Stimulated activated CD8-positive, alpha-beta memory T cell treated with anti-CD3 and anti-CD28 coated beads, Interleukin-7, amount 100 ng/mL, for 48 hours (primary cell): Measurements from ENCODE around the gene GOSR1.
"Not testable (repeated sequence)": the region's sequence is repeated elsewhere in the genome, so short reads cannot be mapped to it uniquely, and the experiment has no call there.

Experiments used
- DNase-seq, 2 donors: peaks; one replicate each; pipeline ENCODE4 v3.0.0-alpha.2; 2020; ENCODE audit warnings: low read depth in 1 of 2; ENCODE audit errors: extremely low read depth in 1 of 2

GOSR1 gene

GRCh38 chr17:30560117-30561026 is 83.2 kb downstream of the GOSR1 start:
- not testable (repeated sequence) for DNase-seq

GRCh38 chr17:30561766-30562165 is 84.6 kb downstream of the GOSR1 start:
- not testable (repeated sequence) for DNase-seq

DNA sequence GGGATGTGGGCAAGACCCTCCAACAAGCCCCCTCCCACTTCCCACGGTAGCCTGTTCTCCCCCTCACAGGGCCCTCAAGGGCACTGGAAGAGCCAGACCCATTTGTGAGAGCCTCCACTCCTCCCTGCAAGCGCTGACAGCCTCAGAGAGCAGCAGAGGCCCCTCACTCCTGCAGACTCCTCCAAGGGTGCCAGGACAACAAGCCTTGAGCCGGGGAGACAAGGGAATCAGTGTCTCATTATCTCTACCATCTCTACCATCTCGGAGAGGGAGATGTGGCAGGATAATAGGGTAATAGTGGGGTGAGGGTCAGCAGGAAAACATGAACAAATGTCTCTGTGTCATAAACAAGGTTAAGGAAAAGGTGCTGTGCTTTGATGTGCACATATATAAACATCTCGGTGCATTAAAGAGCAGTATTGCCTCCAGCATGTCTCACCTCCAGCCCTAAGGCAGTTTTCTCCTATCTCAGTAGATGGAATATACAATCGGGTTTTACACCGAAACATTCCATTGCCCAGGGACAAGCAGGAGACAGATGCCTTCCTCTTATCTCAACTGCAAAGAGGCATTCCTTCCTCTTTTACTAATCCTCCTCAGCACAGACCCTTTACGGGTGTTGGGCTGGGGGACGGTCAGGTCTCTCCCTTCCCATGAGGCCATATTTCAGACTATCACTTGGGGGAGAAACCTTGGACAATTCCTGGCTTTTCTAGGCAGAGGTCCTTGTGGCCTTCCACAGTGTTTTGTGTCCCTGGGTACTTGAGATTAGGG is 86.1 kb downstream of the GOSR1 start:
- not testable (repeated sequence) for DNase-seq

- not testable (repeated sequence) for DNase-seq
Observed at GRCh38 chr17:30563905-30564390, 86.7 kb downstream of the GOSR1 start.

- DNase-seq = not testable (repeated sequence)
Observed at GRCh38 chr17:30564422-30565072, 87.3 kb downstream of the GOSR1 start.

GRCh38 chr17:30565073-30565935 is 88.1 kb downstream of the GOSR1 start:
- no peak for DNase-seq

GRCh38 chr17:30566104-30566503 is 88.9 kb downstream of the GOSR1 start:
- not testable (repeated sequence) for DNase-seq

DNA sequence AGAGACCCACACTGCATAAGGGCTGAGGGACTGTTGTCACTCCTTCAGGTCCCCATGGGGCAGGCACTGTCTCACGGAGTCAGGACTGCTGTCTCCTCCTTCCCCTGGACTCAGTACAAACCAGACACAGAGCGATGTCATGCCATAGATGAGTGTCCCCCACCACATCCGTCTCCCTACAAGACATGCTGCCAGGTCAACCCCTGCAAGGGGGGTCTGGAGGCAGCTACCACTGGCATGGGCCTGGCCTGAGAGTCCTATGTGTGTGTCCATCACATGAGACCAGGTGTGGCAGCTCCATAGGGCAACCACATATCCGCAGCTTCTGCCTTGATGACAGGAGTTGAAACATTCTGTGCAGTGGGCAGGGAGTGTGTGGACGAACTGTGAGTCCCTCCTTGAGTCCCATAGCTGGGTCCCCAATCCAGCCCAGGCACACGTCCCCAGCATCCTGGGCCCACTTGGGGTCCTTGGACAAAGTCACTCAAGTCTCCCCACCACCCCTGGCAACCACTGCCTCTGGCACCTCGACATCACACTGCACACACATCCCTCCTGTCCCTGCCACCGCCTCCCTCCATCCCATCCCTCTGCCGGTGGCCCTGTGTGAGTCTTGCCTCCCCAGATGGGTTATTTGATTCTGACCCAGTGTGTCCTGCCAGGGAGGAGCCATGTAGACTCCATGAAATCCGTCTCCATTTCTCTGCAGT is 89.5 kb downstream of the GOSR1 start:
- DNase-seq = not testable (repeated sequence)

DNA sequence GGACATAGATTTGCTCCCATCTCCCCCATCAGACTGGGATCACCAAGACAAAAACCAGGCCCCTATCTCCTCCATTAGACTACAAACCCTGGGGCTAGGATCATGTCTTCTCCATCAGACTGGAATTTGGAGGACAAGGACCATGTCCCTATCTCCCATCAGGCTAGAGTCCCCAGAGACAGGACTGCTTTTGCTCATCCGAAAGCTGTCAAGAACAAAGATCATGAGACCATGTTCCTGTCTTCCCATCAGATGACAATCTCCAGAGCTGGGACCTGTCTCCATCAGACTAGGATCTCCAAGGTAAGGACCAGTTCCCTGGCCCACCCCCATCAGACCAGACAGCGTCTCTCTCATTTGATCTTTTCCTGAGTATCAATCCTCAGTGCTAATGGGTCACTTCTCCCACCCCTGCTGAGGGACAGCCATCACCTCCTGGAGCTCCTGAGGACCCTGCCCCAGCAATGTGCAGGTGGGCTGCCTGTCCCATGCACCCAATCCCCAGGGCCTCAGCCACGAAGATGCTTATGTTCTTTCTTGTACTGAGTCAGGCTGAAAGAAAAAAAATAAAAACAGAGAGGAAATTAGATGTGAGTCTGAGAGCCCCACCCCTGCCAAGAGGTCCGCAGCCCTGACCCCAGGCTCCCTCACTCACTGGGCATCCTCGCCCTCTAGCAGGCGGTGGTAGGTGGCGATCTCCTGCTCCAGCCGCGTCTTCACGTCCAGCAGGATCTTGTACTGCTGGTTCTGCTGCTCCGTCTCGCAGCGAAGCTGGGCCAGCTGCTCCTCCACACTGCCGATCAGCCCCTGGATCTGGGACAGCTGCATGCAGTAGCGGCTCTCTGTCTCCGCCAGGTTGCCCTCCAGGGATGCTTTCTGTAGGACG is 90.3 kb downstream of the GOSR1 start:
- no peak for DNase-seq

GRCh38 chr17:30568117-30568430 is 90.9 kb downstream of the GOSR1 start:
- DNase-seq = no peak

DNA sequence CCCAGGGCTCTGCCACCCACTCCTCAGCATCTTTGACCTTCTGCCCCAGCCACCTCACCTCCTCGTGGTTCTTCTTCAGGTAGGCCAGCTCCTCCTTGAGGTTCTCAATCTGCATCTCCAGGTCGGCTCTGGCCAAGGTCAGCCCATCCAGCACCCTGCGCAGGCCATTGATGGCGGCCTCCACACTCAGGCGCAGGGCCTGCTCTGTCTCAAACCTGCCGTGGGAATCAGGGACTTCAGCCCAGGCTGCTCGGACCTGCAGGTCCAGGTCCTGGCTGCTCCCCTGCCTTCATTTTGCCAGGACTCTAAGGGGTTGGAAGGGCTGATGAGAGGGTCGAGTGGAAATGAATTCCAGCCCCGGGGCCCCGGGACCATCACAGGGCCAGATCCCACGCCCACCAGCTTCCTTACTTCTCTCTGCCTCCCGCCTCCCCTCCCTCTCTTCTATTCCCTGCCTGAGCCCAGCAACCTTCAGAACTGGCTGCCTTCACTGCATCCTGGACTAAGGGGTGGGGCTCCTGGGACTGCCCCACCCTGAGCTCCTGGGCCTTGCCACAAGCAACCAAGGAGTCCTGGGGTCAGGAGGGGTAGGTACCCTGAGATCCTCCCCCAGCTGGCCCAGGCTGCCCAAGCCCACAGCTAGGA is 92.4 kb downstream of the GOSR1 start:
- not testable (repeated sequence) for DNase-seq

- no peak for DNase-seq
Observed at GRCh38 chr17:30570191-30570590, 93.0 kb downstream of the GOSR1 start.

GRCh38 chr17:30570596-30571265 is 93.5 kb downstream of the GOSR1 start:
- DNase-seq = no peak

- not testable (repeated sequence) for DNase-seq
Observed at GRCh38 chr17:30571404-30571803, 94.2 kb downstream of the GOSR1 start.

GRCh38 chr17:30571921-30572320 is 94.7 kb downstream of the GOSR1 start:
- DNase-seq = no peak

DNA sequence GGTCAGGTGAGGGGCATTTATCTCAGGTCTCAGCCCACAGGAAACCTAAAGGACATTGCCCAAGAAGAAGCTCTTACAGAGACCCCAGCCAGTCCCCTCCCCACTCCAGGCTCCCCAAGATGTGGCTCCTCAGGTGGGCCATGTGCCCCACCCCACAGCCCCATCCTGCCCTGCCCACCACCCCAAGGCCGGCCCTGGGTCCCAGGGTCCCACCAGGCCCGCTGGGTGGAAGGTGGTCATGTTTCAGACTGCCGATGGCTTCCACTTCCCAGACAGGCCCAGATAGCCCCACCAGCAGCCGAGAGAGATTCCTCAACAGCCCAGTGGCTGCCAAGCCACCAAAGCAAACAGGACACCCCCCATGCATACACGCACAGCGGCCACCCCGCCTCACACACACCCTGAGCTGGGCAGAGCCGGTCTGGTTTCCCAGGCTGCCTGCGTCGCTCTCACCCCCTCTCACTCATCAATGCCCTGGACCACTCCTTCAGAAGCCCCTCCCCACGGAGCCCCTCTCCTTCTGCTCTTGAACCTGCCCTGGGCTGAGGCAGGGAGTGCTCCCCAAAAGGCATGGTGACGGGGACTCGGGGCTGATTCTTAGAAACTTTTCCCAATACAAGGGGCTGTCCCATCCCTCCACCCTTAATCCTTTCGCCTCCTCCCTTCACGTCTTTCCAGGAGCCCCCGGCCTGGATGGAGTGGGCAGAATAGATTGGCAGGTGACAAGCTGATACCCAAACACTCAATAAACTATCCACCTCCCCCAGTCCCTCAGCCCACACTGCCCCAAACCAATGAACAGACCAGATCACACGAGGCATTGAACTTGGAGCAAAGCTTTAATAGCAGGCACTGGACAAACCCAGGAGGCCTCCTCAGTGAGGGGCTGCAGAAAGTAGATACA is 95.7 kb downstream of the GOSR1 start:
- not testable (repeated sequence) for DNase-seq
